D341Med (cell line): Measurements from ENCODE around the gene A4GALT.
"Not testable (repeated sequence)": the region's sequence is repeated elsewhere in the genome, so short reads cannot be mapped to it uniquely, and the experiment has no call there.

Source experiments
- DNase-seq: peaks from one replicate; pipeline ENCODE4 v3.0.0; 2012; ENCODE audit warnings: low spot score

The A4GALT gene

GRCh38 chr22:42742940-42743339 lies 22.3 kb upstream of the A4GALT start:
- peak; percentile 29 for DNase-seq

DNA sequence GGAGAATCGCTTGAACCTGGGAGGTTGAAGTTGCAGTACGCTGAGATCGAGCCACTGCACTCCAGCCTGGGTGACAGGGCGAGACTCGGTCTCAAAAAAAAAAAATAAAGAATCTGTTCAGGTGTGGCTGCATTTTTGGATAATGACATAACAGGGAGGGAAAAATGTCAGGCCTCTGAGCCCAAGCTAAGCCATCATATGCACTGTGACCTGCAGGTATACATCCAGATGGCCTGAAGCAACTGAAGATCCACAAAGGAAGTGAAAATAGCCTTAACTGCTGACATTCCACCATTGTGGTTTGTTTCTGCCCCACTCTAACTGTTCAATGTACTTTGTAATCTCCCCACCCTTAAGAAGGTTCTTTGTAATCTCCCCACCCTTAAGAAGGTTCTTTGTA lies 19.6 kb upstream of the A4GALT start:
- DNase-seq, result not testable (repeated sequence)

DNA sequence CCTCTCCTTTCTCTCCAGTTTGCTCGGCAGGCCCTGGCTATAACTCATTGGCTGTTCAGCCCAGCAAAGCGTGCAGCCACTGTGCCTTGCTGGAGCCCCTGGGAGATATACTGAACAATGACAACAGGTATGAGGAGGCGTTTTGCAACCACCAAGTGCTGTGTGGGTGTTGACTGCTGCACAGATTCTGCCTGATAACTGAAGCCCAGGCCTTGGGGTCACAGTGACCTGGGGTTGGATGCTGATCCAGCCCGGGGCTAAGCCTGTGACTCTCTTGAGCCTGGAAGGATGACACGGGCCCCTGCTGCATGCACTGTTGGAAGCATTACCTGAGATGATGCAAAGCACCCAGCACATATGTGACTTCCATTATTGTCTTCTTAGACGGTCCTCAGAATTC lies 13.7 kb upstream of the A4GALT start:
- DNase-seq, result no peak

GRCh38 chr22:42733394-42733793 lies 12.7 kb upstream of the A4GALT start:
- DNase-seq, result not testable (repeated sequence)

GRCh38 chr22:42732081-42732480 lies 11.4 kb upstream of the A4GALT start:
- DNase-seq, result no peak

DNA sequence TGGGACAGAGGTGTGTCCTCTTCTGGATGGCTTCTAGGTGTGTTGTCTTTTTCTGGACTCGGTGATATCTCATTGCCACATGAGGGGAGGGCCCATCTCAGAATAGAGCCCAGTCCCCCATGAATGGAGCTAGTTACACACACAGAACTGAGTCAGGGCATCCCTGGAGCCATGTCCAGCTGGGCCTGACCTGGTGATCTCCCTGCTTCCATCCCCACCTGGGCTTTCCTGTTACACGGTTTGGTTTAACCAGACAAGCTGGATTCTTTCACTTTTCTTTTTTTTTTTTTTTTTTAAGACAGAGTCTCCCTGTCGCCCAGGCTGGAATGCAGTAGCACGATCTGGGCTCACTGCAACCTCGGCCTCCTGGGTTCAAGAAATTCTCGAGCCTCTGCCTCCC lies 6.1 kb upstream of the A4GALT start:
- DNase-seq, result no peak

- DNase-seq, result no peak
These were observed 5.1 kb upstream of the A4GALT start for GRCh38 chr22:42725606-42726355.

DNA sequence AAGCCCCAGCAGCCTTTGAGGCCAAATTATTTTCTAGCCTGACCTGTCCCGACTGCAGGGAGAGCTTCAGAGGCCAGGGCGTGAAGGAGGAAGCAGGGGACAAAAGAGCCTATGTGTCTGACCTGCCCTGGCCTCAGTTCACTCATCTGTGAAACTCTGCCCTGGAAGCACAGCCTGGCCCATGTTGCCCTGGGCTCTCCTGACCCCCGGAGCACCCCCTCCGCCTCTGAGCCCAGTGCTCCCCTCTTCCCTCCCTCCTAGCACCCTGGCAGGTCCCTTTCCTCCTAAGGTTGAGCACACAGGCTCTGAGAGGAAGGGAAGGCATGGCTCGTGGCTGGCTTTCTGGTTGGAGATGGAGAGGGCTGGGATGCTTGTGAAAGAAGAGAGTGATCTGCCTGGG lies 3.4 kb upstream of the A4GALT start:
- peak; percentile 27 for DNase-seq

- DNase-seq, result no peak
These were observed 370 bp upstream of the A4GALT start for GRCh38 chr22:42721045-42721434.

DNA sequence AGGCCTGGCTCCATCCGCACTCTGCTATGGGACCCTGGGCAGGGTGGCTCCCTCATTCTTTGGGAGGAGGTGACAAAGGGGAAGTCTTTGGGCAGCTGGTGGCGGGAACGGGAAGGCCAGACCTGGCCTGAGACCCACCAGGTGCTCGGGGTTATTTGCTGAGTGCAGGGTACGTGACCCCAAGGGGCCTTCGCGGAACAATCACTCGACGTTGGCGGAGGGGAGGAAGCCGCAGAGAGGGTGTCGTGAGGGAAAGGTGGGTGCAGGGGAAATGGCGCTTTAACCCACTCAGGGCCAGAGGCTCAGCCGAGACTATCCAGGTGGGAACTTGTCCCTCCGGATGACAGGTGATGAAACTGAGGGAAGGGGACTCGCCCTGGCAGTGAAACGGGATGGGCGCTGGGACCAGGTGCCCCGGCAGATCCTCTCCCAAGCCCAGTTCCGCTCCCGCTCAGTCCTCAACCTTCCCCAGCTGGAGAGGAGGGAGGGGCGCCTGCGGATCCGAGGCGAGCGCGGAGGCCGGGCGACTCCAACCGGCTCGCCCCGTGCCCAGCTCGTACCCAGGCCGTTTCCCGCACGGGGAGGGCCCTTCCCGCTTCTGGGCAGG lies 911 bp downstream of the A4GALT start:
- DNase-seq, result peak; percentile 20

DNA sequence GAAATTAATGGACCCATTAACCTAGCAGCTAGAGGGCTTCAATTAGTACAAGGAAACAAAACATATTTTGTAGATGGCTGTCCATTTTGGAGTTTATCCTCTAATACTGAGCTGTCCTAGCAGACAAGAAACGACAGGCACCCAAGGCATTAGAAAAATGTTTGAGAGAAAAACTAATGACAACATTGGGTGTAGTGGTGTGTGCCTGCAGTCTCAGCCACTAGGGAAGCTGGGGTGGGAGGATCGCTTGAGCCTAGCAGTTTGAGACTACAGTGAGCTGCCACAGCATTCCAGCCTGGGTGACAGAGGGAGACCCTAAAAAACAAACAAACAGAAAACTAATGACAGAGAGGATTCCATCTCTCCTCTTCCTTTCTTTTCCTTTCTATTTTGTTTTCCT lies 1.5 kb downstream of the A4GALT start:
- no peak for DNase-seq

GRCh38 chr22:42717197-42717928 lies 3.3 kb downstream of the A4GALT start:
- DNase-seq, result peak; percentile 25

DNA sequence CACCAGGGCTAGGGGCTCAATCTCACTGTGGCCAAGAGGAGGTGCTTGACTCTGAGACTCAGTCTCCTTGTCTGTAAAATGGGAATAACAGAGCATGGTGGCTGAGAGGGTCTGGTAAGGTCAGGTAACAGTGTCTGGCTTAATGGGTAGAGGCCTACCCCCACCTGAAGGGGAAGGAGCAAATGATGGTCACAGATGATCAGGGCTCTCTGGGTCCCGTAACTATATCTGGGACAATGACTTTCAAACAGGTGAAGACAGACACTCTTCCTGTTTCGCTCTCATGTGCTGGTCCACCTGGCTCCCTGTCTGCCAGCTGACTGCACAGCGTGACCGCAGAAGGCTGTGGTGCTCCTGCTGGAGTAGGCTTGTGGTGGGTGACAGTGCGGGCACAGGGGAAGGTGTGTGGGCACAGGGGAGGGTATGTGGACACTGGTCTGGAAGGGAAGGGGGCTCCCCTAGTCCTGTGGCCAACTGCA lies 4.0 kb downstream of the A4GALT start:
- no peak for DNase-seq

DNA sequence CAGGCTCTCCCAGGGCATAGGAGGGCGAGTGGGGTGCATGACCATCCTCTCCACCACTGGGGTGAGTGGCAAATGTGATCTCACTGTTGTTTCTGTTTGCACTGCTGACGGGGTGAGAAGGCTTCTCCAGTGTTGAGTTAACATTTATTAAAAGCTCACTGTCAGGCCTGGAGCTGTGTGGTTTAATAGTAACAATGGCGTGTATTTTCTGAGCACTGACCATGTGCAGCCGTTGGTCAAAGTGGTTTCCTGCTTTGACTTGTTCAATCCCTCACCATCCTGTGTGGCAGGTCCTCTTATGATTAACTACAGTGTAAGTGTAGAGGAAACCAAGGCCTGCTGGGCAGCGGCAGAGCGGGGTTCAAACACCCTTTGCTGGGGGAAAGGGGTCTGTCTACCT lies 4.4 kb downstream of the A4GALT start:
- DNase-seq, result no peak

DNA sequence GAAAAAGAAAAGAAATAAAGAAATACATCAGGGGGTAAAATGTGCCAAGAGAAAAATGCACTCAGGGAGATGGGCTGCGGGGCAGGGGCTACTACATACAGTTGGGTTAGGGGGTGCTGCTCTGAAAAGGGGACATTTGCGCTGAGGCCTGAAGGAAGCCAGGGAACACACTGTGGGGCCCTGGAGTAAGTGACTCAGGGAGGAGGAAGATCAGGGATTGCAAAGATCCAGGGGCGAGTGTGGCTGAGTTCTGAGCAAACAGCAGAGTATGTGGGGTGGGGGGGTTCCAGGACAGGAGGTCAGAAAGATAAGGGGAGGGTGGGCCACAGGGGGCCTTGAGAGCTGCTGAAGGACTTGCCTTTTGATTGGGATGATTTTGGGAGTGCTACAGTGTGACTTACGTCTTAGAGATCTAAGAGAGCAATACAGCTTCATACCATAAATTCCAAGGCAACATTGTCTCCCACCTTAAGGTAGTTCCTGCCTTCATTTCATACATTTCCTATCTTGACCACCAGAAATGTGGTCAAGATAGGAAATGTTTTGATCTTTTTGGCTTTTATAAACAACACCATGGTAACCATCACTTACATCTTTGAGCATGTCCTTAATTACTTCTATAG lies 5.8 kb downstream of the A4GALT start:
- no peak for DNase-seq

DNA sequence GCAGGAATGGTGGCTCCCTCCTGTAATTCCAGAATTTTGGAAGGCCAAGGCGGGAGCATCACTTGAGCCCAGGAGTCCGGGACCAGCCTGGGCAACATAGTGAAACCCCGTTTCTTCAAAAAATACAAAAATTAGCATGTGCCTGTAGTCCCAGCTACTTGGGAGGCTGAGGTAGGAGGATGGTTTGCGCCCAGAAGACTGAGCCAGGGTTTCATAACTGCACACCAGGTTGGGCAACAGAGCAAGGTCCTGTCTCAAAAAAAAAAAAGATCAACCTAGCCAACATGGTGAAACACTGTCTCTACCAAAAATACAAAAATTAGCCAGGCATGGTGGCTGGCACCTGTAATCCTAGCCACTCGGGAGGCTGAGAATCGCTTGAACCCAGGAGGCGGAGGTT lies 6.4 kb downstream of the A4GALT start:
- no peak for DNase-seq

GRCh38 chr22:42711895-42712837 lies 8.5 kb downstream of the A4GALT start:
- DNase-seq, result no peak

DNA sequence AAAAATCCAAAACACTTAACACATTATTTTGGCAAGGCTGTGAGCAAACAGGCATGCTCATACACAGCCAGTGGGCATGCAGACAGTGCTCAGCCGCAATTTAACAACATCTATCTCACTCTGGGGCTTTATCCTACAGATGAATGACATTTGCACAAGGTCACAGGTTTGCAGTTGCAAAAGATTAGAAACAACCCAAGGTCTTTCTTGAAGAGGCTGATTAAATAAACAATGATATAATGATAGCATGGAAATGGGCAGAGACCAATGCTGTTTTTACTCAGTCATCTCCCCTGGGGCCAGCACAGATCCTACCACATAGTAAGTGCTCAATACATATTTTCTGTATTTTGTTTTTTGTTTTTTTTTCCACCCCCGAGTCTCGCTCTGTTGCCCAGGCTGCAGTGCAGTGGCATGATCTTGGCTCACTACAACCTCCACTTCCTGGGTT lies 9.4 kb downstream of the A4GALT start:
- DNase-seq, result no peak

GRCh38 chr22:42708417-42708816 lies 12.3 kb downstream of the A4GALT start:
- DNase-seq, result no peak

GRCh38 chr22:42707496-42707895 lies 13.2 kb downstream of the A4GALT start:
- DNase-seq, result no peak

- peak; percentile 9 for DNase-seq
These were observed 15.8 kb downstream of the A4GALT start for GRCh38 chr22:42704896-42705295.
